ENCODE results near the gene MTRR. TPM values are rescaled to one million over a fixed set of nuclear protein-coding genes. Genes with fewer than 3 reads are reported as not detected.

MTRR gene
- total and polyA plus RNA-seq, 2 of the 8 experiments (the other 6 are each of a cell fraction or from before 2014, with no cell fraction given) = 36.4 to 53.8 TPM

DNA sequence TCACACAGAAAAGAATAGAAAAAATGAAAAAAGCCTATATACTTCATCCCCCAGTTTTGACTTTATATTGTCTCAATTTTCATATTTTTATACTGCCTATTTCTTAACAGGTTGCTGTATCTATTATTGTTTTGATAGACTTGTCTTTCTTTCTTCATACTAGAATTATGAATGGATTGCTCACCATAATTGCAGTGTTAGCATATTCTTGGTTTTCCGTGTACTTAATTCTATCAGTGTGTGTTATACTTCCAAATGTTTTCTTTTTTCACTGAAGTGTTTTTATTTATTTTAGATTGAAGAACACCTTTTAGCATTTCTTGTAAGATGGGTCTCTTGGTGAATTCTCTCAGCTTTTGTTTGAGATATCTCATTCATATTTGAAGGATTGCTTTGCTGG, 38.7 kb downstream of the MTRR start (continued):
- TF ChIP-seq, protein P1, sequence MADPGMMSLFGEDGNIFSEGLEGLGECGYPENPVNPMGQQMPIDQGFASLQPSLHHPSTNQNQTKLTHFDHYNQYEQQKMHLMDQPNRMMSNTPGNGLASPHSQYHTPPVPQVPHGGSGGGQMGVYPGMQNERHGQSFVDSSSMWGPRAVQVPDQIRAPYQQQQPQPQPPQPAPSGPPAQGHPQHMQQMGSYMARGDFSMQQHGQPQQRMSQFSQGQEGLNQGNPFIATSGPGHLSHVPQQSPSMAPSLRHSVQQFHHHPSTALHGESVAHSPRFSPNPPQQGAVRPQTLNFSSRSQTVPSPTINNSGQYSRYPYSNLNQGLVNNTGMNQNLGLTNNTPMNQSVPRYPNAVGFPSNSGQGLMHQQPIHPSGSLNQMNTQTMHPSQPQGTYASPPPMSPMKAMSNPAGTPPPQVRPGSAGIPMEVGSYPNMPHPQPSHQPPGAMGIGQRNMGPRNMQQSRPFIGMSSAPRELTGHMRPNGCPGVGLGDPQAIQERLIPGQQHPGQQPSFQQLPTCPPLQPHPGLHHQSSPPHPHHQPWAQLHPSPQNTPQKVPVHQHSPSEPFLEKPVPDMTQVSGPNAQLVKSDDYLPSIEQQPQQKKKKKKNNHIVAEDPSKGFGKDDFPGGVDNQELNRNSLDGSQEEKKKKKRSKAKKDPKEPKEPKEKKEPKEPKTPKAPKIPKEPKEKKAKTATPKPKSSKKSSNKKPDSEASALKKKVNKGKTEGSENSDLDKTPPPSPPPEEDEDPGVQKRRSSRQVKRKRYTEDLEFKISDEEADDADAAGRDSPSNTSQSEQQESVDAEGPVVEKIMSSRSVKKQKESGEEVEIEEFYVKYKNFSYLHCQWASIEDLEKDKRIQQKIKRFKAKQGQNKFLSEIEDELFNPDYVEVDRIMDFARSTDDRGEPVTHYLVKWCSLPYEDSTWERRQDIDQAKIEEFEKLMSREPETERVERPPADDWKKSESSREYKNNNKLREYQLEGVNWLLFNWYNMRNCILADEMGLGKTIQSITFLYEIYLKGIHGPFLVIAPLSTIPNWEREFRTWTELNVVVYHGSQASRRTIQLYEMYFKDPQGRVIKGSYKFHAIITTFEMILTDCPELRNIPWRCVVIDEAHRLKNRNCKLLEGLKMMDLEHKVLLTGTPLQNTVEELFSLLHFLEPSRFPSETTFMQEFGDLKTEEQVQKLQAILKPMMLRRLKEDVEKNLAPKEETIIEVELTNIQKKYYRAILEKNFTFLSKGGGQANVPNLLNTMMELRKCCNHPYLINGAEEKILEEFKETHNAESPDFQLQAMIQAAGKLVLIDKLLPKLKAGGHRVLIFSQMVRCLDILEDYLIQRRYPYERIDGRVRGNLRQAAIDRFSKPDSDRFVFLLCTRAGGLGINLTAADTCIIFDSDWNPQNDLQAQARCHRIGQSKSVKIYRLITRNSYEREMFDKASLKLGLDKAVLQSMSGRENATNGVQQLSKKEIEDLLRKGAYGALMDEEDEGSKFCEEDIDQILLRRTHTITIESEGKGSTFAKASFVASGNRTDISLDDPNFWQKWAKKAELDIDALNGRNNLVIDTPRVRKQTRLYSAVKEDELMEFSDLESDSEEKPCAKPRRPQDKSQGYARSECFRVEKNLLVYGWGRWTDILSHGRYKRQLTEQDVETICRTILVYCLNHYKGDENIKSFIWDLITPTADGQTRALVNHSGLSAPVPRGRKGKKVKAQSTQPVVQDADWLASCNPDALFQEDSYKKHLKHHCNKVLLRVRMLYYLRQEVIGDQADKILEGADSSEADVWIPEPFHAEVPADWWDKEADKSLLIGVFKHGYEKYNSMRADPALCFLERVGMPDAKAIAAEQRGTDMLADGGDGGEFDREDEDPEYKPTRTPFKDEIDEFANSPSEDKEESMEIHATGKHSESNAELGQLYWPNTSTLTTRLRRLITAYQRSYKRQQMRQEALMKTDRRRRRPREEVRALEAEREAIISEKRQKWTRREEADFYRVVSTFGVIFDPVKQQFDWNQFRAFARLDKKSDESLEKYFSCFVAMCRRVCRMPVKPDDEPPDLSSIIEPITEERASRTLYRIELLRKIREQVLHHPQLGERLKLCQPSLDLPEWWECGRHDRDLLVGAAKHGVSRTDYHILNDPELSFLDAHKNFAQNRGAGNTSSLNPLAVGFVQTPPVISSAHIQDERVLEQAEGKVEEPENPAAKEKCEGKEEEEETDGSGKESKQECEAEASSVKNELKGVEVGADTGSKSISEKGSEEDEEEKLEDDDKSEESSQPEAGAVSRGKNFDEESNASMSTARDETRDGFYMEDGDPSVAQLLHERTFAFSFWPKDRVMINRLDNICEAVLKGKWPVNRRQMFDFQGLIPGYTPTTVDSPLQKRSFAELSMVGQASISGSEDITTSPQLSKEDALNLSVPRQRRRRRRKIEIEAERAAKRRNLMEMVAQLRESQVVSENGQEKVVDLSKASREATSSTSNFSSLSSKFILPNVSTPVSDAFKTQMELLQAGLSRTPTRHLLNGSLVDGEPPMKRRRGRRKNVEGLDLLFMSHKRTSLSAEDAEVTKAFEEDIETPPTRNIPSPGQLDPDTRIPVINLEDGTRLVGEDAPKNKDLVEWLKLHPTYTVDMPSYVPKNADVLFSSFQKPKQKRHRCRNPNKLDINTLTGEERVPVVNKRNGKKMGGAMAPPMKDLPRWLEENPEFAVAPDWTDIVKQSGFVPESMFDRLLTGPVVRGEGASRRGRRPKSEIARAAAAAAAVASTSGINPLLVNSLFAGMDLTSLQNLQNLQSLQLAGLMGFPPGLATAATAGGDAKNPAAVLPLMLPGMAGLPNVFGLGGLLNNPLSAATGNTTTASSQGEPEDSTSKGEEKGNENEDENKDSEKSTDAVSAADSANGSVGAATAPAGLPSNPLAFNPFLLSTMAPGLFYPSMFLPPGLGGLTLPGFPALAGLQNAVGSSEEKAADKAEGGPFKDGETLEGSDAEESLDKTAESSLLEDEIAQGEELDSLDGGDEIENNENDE (IDR thresholded peaks at IDR 0.05; ENCODE audit: insufficient replicate concordance, low read length) = no peak
- no peak for TF ChIP-seq SP2 (IDR thresholded peaks at IDR 0.05; ENCODE audit: low read length)
- TF ChIP-seq BRCA1 (IDR thresholded peaks at IDR 0.05; ENCODE audit: low read depth, low read length) = no peak
- TF ChIP-seq RXRA (IDR thresholded peaks at IDR 0.05; ENCODE audit: insufficient read depth, low read depth, low read length) = no peak
- no peak for TF ChIP-seq HDAC6 (IDR thresholded peaks at IDR 0.05; ENCODE audit: low read depth, low read length)
- TF ChIP-seq SUZ12 (IDR thresholded peaks at IDR 0.05; ENCODE audit: low read length) = no peak

Data from H1 (cell line).